Activated T-cell treated with anti-CD3 and anti-CD28 coated beads, Interleukin-2, amount 50 U/mL, for 24 hours (primary cell): Measurements from ENCODE around the gene GIPC2.

Experiments
- DNase-seq: peaks from one replicate; pipeline ENCODE4 v3.0.0-alpha.2; 2020
- H3K27ac Mint-ChIP-seq: 2 replicates; pipeline ENCODE4 v1.8.0; 2020; ENCODE audit warnings: mild to moderate bottlenecking, mixed read lengths
- H3K27me3 Mint-ChIP-seq: 2 replicates; pipeline ENCODE4 v1.8.0; 2020; ENCODE audit warnings: mixed read lengths
- H3K36me3 Mint-ChIP-seq: 2 replicates; pipeline ENCODE4 v1.8.0; 2020; ENCODE audit warnings: low read depth, mixed read lengths
- H3K4me1 Mint-ChIP-seq: 2 replicates; pipeline ENCODE4 v1.8.0; 2020; ENCODE audit warnings: low read depth, mixed read lengths
- H3K4me3 Mint-ChIP-seq: 2 replicates; pipeline ENCODE4 v1.8.0; 2020; ENCODE audit warnings: mild to moderate bottlenecking, moderate library complexity, mixed read lengths
- H3K9me3 Mint-ChIP-seq: 2 replicates; pipeline ENCODE4 v1.8.0; 2020; ENCODE audit warnings: mixed read lengths

The GIPC2 gene

DNA sequence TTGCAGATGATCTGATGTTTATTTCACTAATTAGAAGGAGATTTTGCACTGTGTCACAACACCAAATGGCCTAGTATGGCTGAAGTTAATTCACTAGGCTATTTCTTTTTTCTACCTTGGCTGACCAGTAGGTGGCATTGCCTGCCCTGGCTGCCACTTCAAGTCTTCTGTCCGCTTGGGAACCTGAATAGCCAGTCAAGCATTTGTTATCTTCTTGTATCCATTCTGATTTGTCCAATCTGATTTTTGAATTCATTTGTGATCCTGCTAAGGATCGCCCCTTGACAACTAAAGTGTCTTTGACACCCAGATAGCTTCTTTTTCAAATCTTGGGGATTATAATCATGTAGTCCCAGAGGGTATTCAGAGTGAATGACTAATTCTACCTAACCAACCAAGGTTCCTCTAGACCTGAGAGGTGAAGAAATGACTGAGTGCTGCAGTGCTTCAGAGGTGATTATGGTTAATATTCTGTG lies 99.4 kb downstream of the GIPC2 start:
- H3K4me1 Mint-ChIP-seq: peaks cover 24% of the 10 kb centered on the region
- no peak overlapping the region for H3K4me3 Mint-ChIP-seq
- H3K9me3 Mint-ChIP-seq: no peaks in the 10 kb centered on the region
- peaks cover 12% of the 10 kb centered on the region for H3K27me3 Mint-ChIP-seq
- no peaks in the 10 kb centered on the region for H3K36me3 Mint-ChIP-seq
- H3K27ac Mint-ChIP-seq: no peak overlapping the region
- no peak for DNase-seq

DNA sequence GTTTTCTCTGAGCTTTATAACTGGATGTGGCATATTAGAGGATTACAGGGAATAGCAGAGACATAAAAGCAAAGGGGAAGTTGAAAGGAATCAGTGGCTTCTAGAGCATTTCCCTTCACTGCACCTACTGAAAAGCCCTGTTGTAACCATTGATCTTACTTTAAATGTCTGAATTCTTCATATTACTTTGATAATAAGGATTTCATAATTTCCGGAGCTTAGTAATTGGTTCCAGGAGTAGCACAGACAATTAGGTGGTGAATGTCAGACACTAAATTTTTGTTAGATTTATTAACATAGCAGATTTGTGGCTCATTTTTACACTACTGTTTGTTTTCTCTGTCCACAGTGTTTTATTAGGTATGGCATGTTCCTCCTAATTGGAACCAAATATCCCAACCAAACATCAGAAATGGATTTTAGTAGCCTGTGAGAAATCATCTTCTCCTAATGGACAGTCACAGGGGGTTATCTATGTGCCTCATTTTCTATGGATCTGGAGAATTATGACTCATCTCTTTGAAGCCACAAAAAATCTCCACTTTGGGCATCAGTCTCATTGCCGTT lies 100.5 kb downstream of the GIPC2 start:
- H3K4me1 Mint-ChIP-seq: peaks cover 24% of the 10 kb centered on the region
- H3K9me3 Mint-ChIP-seq: no peaks in the 10 kb centered on the region
- no peak overlapping the region for H3K27ac Mint-ChIP-seq
- H3K4me3 Mint-ChIP-seq: no peak overlapping the region
- peaks cover 13% of the 10 kb centered on the region for H3K27me3 Mint-ChIP-seq
- DNase-seq: no peak
- no peaks in the 10 kb centered on the region for H3K36me3 Mint-ChIP-seq

DNA sequence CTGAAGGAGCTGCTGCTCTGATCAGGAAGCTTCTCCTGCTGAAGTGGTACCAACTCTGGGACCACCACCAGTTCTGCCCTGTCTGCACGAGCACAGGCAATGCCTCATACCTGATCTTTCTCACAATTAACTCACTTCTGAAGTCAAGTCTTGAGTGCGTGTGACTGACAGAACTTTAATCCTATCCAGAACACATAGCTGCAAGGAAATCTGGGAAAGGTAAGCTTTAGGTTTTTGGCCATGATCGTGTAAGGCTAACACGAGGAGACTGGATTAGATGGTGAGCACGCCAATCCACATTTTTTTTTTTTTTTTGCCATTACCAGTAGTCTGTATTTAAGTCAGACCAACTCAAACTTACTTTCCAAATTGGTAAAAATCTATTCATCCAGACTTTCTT lies 101.3 kb downstream of the GIPC2 start:
- H3K27me3 Mint-ChIP-seq: peaks cover 15% of the 10 kb centered on the region
- no peak for DNase-seq
- H3K4me3 Mint-ChIP-seq: no peak overlapping the region
- H3K9me3 Mint-ChIP-seq: no peaks in the 10 kb centered on the region
- H3K4me1 Mint-ChIP-seq: peaks cover 17% of the 10 kb centered on the region
- H3K36me3 Mint-ChIP-seq: no peaks in the 10 kb centered on the region
- no peak overlapping the region for H3K27ac Mint-ChIP-seq

DNA sequence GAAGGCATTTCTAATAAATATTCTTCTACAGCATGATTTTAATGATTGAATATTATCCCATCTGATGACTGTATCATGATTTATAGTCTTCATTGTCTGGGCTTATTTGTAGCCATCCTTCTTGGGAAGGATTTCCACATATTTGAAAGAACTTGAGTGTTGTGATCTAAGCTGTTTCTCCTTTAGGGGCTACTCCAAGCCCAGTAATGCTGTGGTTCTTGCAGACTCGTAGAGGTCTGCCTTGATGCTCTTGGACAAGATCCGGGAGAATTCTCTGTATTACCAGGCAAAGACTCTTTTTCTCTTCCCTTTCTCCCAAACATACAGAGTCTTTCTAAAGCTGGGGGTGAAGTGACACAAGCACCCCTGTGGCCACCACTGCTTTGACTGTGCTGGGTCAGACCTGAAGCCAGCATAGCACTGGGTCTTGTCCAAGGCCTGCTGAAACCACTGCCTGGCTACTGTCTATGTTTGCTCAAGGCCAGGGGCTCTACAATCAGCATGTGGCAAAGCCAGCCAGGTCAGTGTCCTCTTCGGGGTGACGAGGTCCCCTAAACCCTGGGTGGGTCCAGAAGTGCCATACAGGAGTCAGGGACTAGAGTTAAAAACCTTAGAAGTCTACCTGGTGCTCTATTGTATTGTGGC lies 107.4 kb downstream of the GIPC2 start:
- Mint-ChIP-seq H3K27ac (no peak overlapping the region), H3K4me3 (no peak overlapping the region), H3K9me3 (no peaks in the 10 kb centered on the region), H3K27me3 (peaks cover 26% of the 10 kb centered on the region), H3K36me3 (no peaks in the 10 kb centered on the region), H3K4me1 (no peaks in the 10 kb centered on the region)
- DNase-seq: no peak

DNA sequence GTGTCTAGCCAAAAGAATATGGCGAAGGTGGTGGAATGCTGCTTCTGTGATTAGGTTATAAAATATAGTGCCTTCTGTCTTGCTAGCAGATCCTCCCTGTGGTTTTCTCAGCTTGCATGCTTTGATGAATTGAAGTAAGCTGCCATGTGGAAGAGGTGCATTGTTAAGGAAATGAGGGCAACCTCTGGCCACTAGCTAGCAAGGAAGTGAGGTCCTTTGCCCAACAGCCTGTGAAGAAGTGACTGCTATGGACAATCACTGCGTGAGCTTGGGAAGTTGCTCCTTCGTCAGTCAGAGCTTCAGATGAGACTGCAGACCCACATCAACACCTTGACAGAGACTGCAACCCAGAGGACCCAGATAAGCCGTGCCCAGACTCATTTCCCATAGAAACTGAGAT lies 109.4 kb downstream of the GIPC2 start:
- no peak overlapping the region for H3K27ac Mint-ChIP-seq
- H3K27me3 Mint-ChIP-seq: peaks cover 16% of the 10 kb centered on the region
- no peaks in the 10 kb centered on the region for H3K36me3 Mint-ChIP-seq
- H3K4me1 Mint-ChIP-seq: no peaks in the 10 kb centered on the region
- no peak overlapping the region for H3K4me3 Mint-ChIP-seq
- H3K9me3 Mint-ChIP-seq: no peaks in the 10 kb centered on the region
- no peak for DNase-seq

DNA sequence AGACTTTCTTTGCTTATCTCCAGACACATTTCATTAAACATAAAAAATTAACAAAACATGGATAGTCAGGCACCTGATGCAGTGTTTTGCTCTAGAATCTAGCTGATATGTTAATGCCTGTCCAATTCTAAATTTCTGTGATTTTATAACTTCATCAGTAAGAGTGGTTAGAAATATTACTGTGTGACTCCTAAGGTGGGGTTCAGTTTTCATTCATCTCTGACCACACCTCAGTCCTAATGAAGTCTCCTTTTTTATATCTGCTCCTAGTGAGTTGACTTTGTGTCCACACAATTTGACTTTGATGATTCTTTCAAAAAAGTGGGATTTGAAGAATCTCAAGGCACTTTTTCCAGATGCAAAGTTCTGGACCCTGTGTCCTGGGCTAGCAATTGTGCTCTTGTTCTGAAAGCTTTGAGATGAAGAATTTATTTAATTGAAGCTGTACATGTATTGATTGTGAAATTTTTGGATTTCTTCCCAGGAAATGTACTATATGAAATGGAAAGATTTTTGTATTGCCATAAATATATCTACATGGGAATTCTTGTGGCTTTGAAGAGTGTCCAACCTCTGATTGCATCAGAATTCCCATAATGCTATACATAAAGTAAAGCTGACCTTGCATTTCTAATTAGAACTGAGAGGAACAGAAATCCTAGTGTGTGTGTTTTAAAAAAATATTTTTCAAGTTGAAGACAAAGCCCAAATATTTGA lies 111.2 kb downstream of the GIPC2 start:
- no peaks in the 10 kb centered on the region for H3K4me1 Mint-ChIP-seq
- H3K4me3 Mint-ChIP-seq: no peak overlapping the region
- peaks cover 14% of the 10 kb centered on the region for H3K27me3 Mint-ChIP-seq
- no peaks in the 10 kb centered on the region for H3K36me3 Mint-ChIP-seq
- H3K27ac Mint-ChIP-seq: no peak overlapping the region
- H3K9me3 Mint-ChIP-seq: no peaks in the 10 kb centered on the region
- no peak for DNase-seq

DNA sequence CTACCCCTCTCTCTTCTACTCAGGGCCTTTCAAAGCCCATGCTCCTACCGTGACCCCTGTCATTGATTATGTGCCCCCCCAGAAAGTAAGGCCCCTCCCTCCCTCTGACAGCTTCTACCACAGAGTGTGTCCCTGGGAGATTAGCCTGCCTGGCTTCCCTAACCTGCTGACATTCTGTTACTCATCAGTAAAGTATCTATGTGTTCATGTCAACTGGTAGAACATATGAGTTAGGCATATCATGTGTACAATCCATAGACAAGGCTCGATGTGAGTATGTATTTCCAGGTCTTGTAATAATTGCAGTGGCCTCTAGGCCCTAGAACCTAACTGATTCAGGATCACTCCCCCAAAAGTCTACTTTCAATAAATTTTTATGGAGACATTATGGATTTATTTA lies 120.0 kb downstream of the GIPC2 start:
- no peak overlapping the region for H3K4me3 Mint-ChIP-seq
- no peaks in the 10 kb centered on the region for H3K36me3 Mint-ChIP-seq
- H3K27ac Mint-ChIP-seq: no peak overlapping the region
- no peaks in the 10 kb centered on the region for H3K9me3 Mint-ChIP-seq
- no peaks in the 10 kb centered on the region for H3K27me3 Mint-ChIP-seq
- DNase-seq: no peak
- H3K4me1 Mint-ChIP-seq: no peaks in the 10 kb centered on the region

DNA sequence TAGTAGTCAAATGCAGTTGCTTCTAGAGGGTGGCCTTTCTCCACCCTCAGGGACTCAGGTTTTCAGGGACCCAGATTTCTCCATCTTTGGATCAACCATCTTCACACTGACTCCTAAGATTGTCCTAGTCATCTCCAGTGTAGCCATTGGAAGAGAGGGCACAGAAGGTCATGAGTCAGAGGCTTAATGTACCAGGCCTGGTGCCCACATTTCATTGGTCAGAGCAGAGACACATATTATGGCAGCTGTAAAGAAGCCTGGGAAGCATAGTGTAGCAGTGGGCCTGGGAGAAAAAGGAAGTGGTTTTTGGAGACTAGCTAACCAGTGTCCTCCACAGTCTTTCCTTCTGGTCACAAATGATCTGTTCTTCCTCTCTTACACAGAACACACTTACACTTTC lies 122.5 kb downstream of the GIPC2 start:
- no peak overlapping the region for H3K27ac Mint-ChIP-seq
- H3K36me3 Mint-ChIP-seq: no peaks in the 10 kb centered on the region
- H3K4me3 Mint-ChIP-seq: no peak overlapping the region
- DNase-seq: no peak
- no peaks in the 10 kb centered on the region for H3K9me3 Mint-ChIP-seq
- no peaks in the 10 kb centered on the region for H3K4me1 Mint-ChIP-seq
- no peaks in the 10 kb centered on the region for H3K27me3 Mint-ChIP-seq

DNA sequence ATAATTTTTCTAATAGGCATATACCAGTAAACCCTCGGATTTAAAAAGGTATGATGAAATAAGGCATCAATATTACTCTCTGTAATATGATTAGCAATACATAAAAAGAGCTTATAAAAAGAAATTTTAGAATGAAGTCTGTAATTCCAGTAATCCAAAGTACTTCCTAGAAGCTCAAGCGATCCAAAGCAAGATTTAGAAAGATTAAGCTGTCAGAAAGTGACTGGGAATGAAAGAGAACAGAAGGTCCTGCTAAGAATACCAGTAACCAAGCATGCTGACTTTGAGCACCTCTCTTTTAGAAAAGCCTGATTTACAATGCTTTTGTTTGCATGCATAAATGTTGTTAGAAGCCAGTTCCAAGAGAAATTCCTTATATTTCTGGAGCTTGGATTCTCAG lies 125.1 kb downstream of the GIPC2 start:
- no peak for DNase-seq
- no peaks in the 10 kb centered on the region for H3K27me3 Mint-ChIP-seq
- H3K4me1 Mint-ChIP-seq: no peaks in the 10 kb centered on the region
- no peak overlapping the region for H3K4me3 Mint-ChIP-seq
- H3K36me3 Mint-ChIP-seq: no peaks in the 10 kb centered on the region
- no peaks in the 10 kb centered on the region for H3K9me3 Mint-ChIP-seq
- H3K27ac Mint-ChIP-seq: no peak overlapping the region

DNA sequence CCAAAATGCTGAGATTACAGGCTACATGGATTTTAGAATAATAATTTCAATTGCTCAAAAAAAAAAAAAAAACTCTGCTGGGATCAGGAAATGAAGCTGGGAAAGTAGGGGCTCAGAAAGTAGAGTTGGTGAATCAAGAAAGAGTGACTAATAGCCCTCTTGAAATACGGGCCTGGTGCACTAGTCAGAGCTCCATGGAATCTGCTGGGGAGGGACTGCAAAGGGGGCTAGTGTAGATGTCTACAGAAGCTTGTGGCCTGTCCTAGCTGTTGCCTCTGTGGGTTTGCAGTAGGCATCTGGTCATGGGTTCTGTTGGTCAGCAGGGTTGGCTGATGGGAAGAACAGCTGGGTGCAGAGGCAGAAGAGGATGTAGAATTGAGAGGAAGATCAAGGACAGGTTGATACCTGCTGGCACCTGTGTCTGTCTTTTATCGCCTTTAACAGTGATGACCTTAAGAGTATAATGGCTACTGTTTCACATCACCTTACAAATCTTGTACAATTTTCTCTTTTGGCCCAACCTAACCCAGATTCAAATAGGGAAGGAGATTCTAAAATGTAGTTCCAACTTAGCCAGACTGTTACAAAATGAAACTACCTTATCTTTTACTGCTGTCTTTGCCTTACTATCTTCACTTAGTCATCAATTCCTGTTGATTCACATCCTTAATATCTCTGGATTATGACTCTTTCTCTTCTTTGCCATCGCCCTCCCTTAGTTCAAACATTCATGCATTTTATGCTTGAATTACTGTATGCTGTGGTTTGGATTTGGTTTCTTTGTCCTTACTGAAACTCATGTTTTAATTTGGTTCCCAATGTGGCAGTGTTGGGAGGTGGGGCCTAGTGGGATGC lies 126.2 kb downstream of the GIPC2 start:
- Mint-ChIP-seq H3K27ac (no peak overlapping the region), H3K4me1 (no peaks in the 10 kb centered on the region), H3K36me3 (no peaks in the 10 kb centered on the region), H3K9me3 (no peaks in the 10 kb centered on the region), H3K27me3 (no peaks in the 10 kb centered on the region), H3K4me3 (no peak overlapping the region)
- no peak for DNase-seq

DNA sequence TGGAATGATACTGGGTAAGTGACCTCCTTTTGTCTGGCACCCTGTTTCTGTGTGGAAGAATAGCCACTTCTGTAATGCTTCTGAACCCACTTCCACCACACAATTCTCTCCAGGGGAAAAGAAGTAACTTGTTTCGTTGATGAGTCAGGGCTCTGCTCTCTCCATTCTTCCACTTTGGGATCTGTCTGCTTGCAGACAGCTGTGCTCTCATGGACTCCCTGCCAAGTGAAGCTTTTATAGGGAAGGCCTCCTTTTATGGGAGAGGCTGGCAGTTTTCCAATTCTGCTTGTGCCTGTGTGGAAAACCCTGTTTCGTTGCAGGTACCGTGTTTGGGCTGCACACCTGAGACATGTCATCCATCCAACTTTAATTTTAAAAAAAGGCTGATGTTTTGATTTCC lies 130.7 kb downstream of the GIPC2 start:
- H3K4me3 Mint-ChIP-seq: no peak overlapping the region
- no peak overlapping the region for H3K27ac Mint-ChIP-seq
- H3K9me3 Mint-ChIP-seq: no peaks in the 10 kb centered on the region
- no peaks in the 10 kb centered on the region for H3K36me3 Mint-ChIP-seq
- H3K27me3 Mint-ChIP-seq: peaks cover 5% of the 10 kb centered on the region
- no peak for DNase-seq
- H3K4me1 Mint-ChIP-seq: no peaks in the 10 kb centered on the region

DNA sequence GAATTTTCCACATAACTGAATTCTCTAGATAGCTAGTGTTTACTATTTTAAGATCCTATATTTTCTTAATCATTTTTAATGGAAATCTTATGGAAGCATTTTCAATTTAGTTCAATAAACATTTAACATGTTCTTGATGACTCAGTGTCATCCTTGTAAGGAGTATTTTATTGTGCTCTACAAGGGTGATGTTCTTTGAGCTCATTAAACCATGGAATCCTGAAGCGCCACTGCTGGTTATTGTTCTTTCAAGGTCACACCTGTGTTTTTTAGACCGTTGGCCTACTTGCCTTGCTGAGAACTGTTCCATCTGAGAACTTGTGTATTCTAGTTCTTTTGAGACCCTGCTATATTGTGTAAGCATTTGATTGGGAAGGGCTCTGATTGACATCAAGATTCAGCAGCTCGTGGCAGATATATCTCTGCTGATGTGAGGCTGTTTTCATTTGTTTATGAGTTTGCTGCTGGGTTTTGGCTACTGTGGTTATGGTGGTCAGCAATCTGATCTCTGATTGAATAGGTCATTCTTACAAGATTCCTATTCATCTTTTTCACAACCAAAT lies 132.0 kb downstream of the GIPC2 start:
- Mint-ChIP-seq H3K9me3 (no peaks in the 10 kb centered on the region), H3K27me3 (peaks cover 10% of the 10 kb centered on the region), H3K4me1 (no peaks in the 10 kb centered on the region), H3K4me3 (no peak overlapping the region), H3K27ac (no peak overlapping the region), H3K36me3 (no peaks in the 10 kb centered on the region)
- no peak for DNase-seq

DNA sequence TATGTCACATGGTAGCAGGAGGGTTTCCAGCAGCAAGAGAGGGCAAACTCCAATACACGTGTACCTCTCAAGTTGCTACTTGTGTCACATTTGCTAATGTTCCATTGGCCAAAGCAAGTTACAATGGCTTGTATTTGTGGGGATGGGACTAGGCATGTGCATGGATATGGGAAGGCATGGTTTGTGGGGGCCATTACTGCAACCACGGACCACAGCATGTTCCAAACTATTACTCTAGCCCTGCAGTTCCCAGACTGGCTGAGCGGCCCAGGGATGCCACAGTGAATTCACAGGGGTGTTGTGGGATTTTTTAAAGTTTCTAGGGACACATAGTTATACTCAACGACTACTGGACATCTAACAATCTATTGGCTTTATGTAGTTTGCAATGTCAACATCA lies 133.1 kb downstream of the GIPC2 start:
- DNase-seq: no peak
- Mint-ChIP-seq H3K4me1 (no peaks in the 10 kb centered on the region), H3K27ac (no peak overlapping the region), H3K4me3 (no peak overlapping the region), H3K27me3 (peaks cover 10% of the 10 kb centered on the region), H3K9me3 (no peaks in the 10 kb centered on the region), H3K36me3 (no peaks in the 10 kb centered on the region)

DNA sequence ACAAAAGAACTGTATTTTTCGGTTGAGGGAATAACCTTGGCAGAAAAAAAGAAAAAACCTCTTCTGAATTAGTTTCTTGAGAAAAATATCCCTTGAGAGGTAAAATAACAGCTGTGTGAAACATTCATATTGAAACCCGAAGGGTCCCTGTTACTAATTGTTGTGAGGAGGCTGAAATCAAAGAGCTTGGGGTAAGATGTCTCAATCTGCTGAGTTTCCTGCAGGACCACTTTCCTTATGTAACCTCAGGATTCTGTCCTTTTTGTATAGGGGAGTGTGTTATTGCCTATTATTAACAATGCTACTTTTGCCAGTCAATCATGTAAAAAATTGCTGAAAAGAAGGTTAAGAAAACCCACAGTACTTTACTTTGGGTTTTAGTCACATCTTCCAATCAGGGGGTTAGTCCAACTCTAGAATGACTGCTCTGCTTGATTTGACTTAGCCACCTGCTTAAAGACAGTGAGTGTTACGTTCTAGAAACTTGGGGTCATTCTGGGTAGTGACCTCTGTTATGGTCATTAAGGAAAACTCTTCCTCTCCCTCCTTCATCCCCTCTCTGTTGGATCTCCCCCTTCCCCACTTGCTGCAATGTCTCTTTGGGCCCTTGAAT lies 138.8 kb downstream of the GIPC2 start:
- H3K9me3 Mint-ChIP-seq: no peaks in the 10 kb centered on the region
- H3K36me3 Mint-ChIP-seq: no peaks in the 10 kb centered on the region
- H3K27me3 Mint-ChIP-seq: peaks cover 10% of the 10 kb centered on the region
- H3K4me1 Mint-ChIP-seq: no peaks in the 10 kb centered on the region
- no peak overlapping the region for H3K4me3 Mint-ChIP-seq
- H3K27ac Mint-ChIP-seq: no peak overlapping the region
- no peak for DNase-seq
